Heart left ventricle (tissue), 13 donors: Measurements from ENCODE around the gene DOHH.

ENCODE experiments used
- CTCF ChIP-seq, 12 donors: fragments of 200-600 bp; sonication (generic) in 4 of 12; IDR thresholded peaks; one replicate each; pipeline versions ENCODE4 v1.5.0 to v1.8.0; 2018 to 2022; ENCODE audit warnings: antibody characterized with exemption in 12 of 12, mild to moderate bottlenecking in 5 of 12
- POLR2A ChIP-seq, 2 donors: fragments of 450-650 bp; IDR thresholded peaks; one replicate each; pipeline ENCODE4 v1.6.1; 2017; ENCODE audit warnings: antibody characterized with exemption in 2 of 2, mild to moderate bottlenecking in 2 of 2, moderate library complexity in 2 of 2
- donor health status: ischemic (EF 13 %, LVEDD 7.1; RV severe dilation, severe dysfunction).
- donor health status: DM: no; HTN: yes; CAD: no.
- donor health status: DM: no; HTN: no; CAD: no.
- donor health status: ischemic (EF 25% LVEDD 6.9; RV normal size, moderate dysfunction).
- donor health status: ischemic (EF 25% LVEDD 5.7; RV mildly dilated, moderate dysfunction).
- donor health status: ischemic (EF 35%, LVEDD 5.7; RV mildly dilated, moderate dysfunction).
- donor health status: nonischemic (EF 11% LVEDD 7.7; RV severe dilation, severe dysfunction).
- donor health status: DM: yes; HTN: yes; CAD: no.
- donor health status: PGD.
- donor health status: ischemic (EF 29% LVEDD 5.4; RV normal size, mild dysfunction).
- donor health status: nonischemic (EF 23%, LVEDD 6.1; RV moderate dilation, normal function).

- peak in 4 of 12 donors; percentile 6 to 25 (median 16) for TF ChIP-seq CTCF (IDR thresholded peaks at IDR 0.05)
- peak; percentile 29 to 65 for TF ChIP-seq POLR2A (IDR thresholded peaks at IDR 0.05)
These were observed 5.3 kb upstream of the DOHH start, which contains the start of gene FZR1 for GRCh38 chr19:3505598-3506383.
